HG02943 (cell line): ENCODE measurements around the gene IGFN1.

Source experiments
- ATAC-seq: cut with Tn5 transposase; IDR thresholded peaks from one replicate; pipeline ENCODE4 v1.9.1; 2021; ENCODE audit warnings: mild to moderate bottlenecking, low read depth, moderate library complexity; ENCODE audit not compliant: unreplicated experiment

IGFN1 gene

GRCh38 chr1:201261771-201262547, 71.3 kb downstream of the IGFN1 start:
- ATAC-seq, result no peak

DNA sequence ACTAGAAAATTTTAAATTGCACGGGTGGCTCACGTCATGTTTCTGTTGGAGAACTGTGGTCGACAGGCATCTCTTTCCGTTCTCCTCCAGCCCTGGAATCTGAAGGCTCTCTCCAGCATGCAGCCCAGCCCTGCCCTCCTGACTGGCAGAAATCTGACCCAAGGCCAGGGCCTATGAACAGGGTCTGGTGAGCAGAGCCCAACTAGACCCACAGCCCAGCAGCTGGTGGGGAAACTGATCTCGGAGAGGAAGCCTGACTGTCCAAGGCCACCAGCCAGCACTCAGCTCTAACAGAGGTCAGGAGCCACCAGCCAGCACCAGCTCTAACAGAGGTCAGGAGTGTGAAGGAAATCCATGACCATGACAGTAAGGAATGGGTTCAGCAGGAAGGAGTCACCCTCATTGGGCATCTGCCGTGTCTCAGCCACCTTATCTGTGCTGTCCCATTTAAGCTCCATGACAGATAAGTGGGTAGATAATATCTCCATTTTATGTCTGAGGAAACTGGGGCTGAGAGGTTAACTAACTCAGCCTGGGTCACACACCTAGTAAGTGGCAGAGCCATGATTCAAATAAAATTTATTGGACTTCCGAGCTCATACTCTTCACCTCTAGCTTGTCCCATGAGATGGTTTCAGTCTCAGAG, 72.5 kb downstream of the IGFN1 start:
- ATAC-seq, result no peak

- ATAC-seq, result no peak
Measured at GRCh38 chr1:201264072-201264471, 73.4 kb downstream of the IGFN1 start.

DNA sequence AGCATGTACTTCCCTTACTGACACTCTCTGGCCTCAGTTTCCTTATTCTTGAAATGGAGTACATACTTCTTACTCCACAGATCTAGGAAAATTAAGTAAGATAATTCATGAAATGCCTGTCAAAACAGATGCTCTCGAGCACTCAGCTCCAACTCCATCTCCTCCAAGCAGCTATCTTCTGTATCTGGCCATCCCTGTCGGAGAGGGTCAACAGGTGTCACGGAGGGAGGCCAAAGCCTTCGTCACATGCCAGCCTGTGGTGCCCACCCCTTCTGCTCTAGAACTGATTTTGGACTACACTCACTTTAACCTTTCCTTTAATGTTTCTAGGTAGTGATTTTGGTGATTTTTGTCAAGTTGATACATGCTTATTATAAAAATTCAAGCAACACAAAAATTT, 73.9 kb downstream of the IGFN1 start:
- ATAC-seq, result no peak

- ATAC-seq, result no peak
Measured at GRCh38 chr1:201265756-201266155, 75.1 kb downstream of the IGFN1 start.

GRCh38 chr1:201266276-201266675, 75.7 kb downstream of the IGFN1 start:
- ATAC-seq, result no peak

DNA sequence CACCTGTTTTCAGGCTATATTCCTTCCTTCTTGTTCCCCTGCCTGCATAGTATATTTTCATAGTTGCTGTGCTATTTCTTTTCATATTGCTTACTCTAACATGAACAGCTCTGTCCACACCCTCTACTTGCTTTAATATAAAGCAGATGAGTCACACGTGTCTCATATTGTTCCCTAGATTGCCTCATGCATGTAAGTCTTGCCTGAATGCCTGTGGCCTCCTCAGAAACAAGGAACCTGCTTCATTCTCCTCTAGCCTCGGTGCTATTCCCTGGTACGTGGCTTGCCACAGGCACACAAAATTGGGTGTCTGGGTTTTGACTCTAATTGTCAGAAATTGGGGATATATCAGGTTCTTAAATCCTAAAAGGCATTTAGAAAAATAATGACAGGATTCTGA, 76.2 kb downstream of the IGFN1 start:
- no peak for ATAC-seq

DNA sequence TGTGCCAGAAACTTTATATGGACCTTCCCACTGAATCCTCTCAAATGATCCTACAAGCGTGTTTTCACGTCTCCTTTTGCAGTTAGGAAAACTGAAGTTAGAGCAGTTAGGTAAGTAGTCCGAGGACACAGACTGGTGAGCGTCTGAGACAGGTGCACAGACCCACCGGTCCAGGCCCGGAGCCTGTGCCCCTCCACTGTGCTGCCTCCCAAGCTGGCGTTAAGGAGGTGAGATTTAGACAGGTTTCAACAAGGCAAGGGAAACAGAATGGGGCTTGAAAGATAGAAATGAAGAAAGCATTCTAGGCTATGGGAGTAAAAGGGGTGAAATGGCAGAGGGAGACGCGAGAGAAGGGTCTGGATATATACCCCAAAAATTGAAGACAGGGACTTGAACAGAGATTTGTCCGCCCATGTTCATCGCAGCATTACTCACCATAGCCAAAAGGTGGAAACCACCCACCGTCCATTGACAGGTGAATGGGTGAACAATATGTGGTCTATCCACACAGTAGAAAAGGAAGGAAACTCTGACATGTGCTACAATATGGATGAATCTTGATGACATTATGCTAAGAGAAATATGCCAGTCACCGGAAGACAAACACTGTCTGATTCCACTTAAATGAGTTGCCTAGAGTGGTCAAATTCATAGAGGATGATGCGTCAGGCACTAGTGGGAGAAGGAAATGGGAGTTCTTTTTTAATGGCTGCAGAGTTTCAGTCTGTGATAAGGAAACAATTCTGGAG, 77.0 kb downstream of the IGFN1 start:
- ATAC-seq, result no peak

GRCh38 chr1:201268604-201269151, 78.1 kb downstream of the IGFN1 start:
- ATAC-seq, result no peak

DNA sequence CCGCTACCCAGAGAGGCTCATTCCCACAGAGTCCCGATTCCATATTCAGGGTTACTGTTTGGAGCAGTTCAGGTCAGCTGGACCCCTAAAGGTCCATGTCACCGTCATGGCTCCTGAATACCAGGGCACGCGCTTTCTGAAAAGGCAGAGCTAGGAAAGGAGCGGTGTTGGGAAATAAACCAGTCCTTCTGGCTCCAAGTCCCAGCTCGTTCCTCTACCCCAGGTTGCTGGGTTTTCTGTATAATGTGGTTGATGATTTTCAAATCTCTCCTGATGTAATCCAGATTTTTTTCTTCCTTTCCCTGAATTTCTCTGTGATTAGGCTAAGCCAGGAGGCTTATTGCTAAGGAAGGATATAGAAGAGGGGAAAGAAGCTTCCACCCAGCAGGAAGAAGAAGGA, 78.7 kb downstream of the IGFN1 start:
- no peak for ATAC-seq

GRCh38 chr1:201269900-201270410, 79.3 kb downstream of the IGFN1 start:
- ATAC-seq, result no peak

- no peak for ATAC-seq
Measured at GRCh38 chr1:201270616-201271390, 80.2 kb downstream of the IGFN1 start.

GRCh38 chr1:201272799-201273198, 82.2 kb downstream of the IGFN1 start:
- no peak for ATAC-seq

- ATAC-seq, result no peak
Measured at GRCh38 chr1:201274616-201275252, 84.1 kb downstream of the IGFN1 start.

- ATAC-seq, result no peak
Measured at GRCh38 chr1:201275253-201275666, 84.6 kb downstream of the IGFN1 start.

- no peak for ATAC-seq
Measured at GRCh38 chr1:201276891-201277290, 86.3 kb downstream of the IGFN1 start.

- no peak for ATAC-seq
Measured at GRCh38 chr1:201277441-201277840, 86.8 kb downstream of the IGFN1 start.
